ENCODE measurements around the gene ECEL1. TPM values are rescaled to one million over a fixed set of nuclear protein-coding genes. Genes with fewer than 3 reads are reported as not detected.
"Not testable (repeated sequence)": the region's sequence is repeated elsewhere in the genome, so short reads cannot be mapped to it uniquely, and the experiment has no call there.

The ECEL1 gene
- total and polyA plus RNA-seq, 2 of the 4 experiments (the other 2 are of a cell fraction), result not detected

- DNase-seq, result peak; percentile 48
- WGBS, 2 experiments (ENCODE audit: extremely low coverage in 2 of 2, insufficient read length in 1 of 2), result no CpG with 5 or more reads among the region's 16 CpGs
These were observed 47.2 kb downstream of the ECEL1 start for GRCh38 chr2:232440220-232441018.

More at GRCh38 chr2:232440220-232441018, 47.2 kb downstream of the ECEL1 start:
- H4K8ac ChIP-seq (ENCODE audit: low read depth in 2 of 2, low read length in 2 of 2); H3K14ac ChIP-seq (replicated peaks; ENCODE audit: low read depth, low read length); H2BK120ac ChIP-seq (ENCODE audit: low read depth, low read length); H3K9ac ChIP-seq (ENCODE audit: low read depth, low read length); BruUV-seq (replicated peaks); H2BK5ac ChIP-seq (ENCODE audit: low read depth, low read length, poor library complexity, severe bottlenecking); H3K79me1 ChIP-seq (ENCODE audit: low read depth in 1 of 2, low read length in 2 of 2); H3K27ac ChIP-seq (ENCODE audit: insufficient read depth, low read length); H3K4me3 ChIP-seq (ENCODE audit: insufficient read depth, low read depth, low read length); H3K4me2 ChIP-seq (ENCODE audit: low read depth, low read length); H4K91ac ChIP-seq (ENCODE audit: insufficient read depth, low read depth, low read length); H3K56ac ChIP-seq (ENCODE audit: extremely low read depth, insufficient read depth, low read length); dilution Hi-C loops (cut with HindIII; ENCODE audit: low sequenced_read_pairs, unreplicated experiment); H3K18ac ChIP-seq (ENCODE audit: low read depth, low read length); H2BK20ac ChIP-seq (ENCODE audit: low read depth, low read length); H3K23ac ChIP-seq (ENCODE audit: low read depth, low read length); POLR2A ChIA-PET (ENCODE audit: unreplicated experiment); in situ Hi-C loops (cut with MboI; ENCODE audit: low sequenced_read_pairs); H4K20me1 ChIP-seq (ENCODE audit: insufficient read depth, low read length); H3K9me1 ChIP-seq (ENCODE audit: insufficient read depth, low read length); H3K9me3 ChIP-seq (ENCODE audit: control insufficient read depth, insufficient read depth, low read length); H3K4me1 ChIP-seq (ENCODE audit: control insufficient read depth, insufficient read depth, low read length); H4K5ac ChIP-seq (ENCODE audit: low read depth, low read length); H2BK15ac ChIP-seq (ENCODE audit: low read depth, low read length); H2AK5ac ChIP-seq (ENCODE audit: low read depth, low read length); H3K36me3 ChIP-seq (ENCODE audit: control insufficient read depth, insufficient read depth, low read length); H3K4ac ChIP-seq (ENCODE audit: low read depth, low read length): not testable (repeated sequence)
- TF ChIP-seq, protein P1, sequence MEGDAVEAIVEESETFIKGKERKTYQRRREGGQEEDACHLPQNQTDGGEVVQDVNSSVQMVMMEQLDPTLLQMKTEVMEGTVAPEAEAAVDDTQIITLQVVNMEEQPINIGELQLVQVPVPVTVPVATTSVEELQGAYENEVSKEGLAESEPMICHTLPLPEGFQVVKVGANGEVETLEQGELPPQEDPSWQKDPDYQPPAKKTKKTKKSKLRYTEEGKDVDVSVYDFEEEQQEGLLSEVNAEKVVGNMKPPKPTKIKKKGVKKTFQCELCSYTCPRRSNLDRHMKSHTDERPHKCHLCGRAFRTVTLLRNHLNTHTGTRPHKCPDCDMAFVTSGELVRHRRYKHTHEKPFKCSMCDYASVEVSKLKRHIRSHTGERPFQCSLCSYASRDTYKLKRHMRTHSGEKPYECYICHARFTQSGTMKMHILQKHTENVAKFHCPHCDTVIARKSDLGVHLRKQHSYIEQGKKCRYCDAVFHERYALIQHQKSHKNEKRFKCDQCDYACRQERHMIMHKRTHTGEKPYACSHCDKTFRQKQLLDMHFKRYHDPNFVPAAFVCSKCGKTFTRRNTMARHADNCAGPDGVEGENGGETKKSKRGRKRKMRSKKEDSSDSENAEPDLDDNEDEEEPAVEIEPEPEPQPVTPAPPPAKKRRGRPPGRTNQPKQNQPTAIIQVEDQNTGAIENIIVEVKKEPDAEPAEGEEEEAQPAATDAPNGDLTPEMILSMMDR (conservative IDR thresholded peaks at IDR 0.05; ENCODE audit: low read depth, low read length), result peak; percentile 87
- TF ChIP-seq RAD21 (IDR thresholded peaks at IDR 0.05; ENCODE audit: low read length), result peak; percentile 84
- TF ChIP-seq SMC3 (IDR thresholded peaks at IDR 0.05; ENCODE audit: low read depth, low read length), result peak; percentile 61
- Histone ChIP-seq H3K27me3 (ENCODE audit: control insufficient read depth, insufficient read depth, low read length) (peaks cover 21% of the 10 kb centered on the region), H2AFZ (replicated peaks; ENCODE audit: low read length, poor library complexity) (peak overlapping the region; percentile 33), H2AK9ac (replicated peaks; ENCODE audit: low read depth, low read length, poor library complexity) (peak overlapping the region; percentile 82)
- intact Hi-C loops (cut with micrococcal nuclease), result loop anchor here (1.0 to 5.0 kb wide), 6 partner anchors 113 to 588 kb away; no protein-coding TSS in a partner anchor
- peak; percentile 86 for ATAC-seq (ENCODE audit: low read depth)
- CTCF ChIA-PET, result interaction anchor here (0.7 kb wide), 1 partner anchor 69 kb away, joined by 3 read pairs; no protein-coding TSS in a partner anchor
